Suprapubic skin (tissue), 4 donors: Measurements from ENCODE around the gene DDX31. TPM values are rescaled to one million over a fixed set of nuclear protein-coding genes. Genes with fewer than 3 reads are reported as not detected.

Experiments used
- DNase-seq, 2 donors: peaks; one replicate each; pipeline ENCODE4 v3.0.0-alpha.2; 2019; ENCODE audit warnings: low spot score in 2 of 2
- H3K27ac ChIP-seq: fragments of 200-600 bp; sonication (generic); one replicate; pipeline ENCODE4 v1.5.1; 2019
- H3K27me3 ChIP-seq: fragments of 200-600 bp; sonication (generic); one replicate; pipeline ENCODE4 v1.5.1; 2019
- H3K36me3 ChIP-seq: fragments of 200-600 bp; sonication (generic); one replicate; pipeline ENCODE4 v1.5.1; 2019
- H3K4me1 ChIP-seq: fragments of 200-600 bp; sonication (generic); one replicate; pipeline ENCODE4 v1.5.1; 2019
- H3K4me3 ChIP-seq: fragments of 200-600 bp; sonication (generic); one replicate; pipeline ENCODE4 v1.5.1; 2019; ENCODE audit warnings: mild to moderate bottlenecking
- H3K9me3 ChIP-seq: fragments of 200-600 bp; sonication (generic); one replicate; pipeline ENCODE4 v1.5.1; 2019
- CTCF ChIP-seq, 2 donors: fragments of 200-600 bp in 1 of 2; fragments of 450-650 bp in 1 of 2; sonication (generic) in 1 of 2; IDR thresholded peaks; one replicate each; pipeline ENCODE4 v1.5.1; 2016 to 2019; ENCODE audit warnings: antibody characterized with exemption in 2 of 2, mild to moderate bottlenecking in 1 of 2, moderate library complexity in 1 of 2
- EP300 ChIP-seq: sonication (generic); formaldehyde crosslinking; IDR thresholded peaks from one replicate; pipeline ENCODE4 v1.6.1; 2017; ENCODE audit warnings: antibody characterized with exemption
- POLR2A ChIP-seq, 2 donors: fragments of 450-650 bp; IDR thresholded peaks; one replicate each; pipeline ENCODE4 v1.6.1; 2017; ENCODE audit warnings: antibody characterized with exemption in 2 of 2, mild to moderate bottlenecking in 2 of 2, moderate library complexity in 2 of 2
- POLR2AphosphoS5 ChIP-seq, 3 donors: sonication (generic); formaldehyde crosslinking; IDR thresholded peaks; one replicate each; pipeline ENCODE4 v1.6.1; 2017; ENCODE audit warnings: antibody characterized with exemption in 3 of 3
- WGBS: methylation state at CpG from one replicate; pipeline ENCODE4 v1.1.5; 2018; 5-methylcytosine and 5-hydroxymethylcytosine counted together
- total RNA-seq, 4 donors: library from RNA; depleted of rRNA; stranded (reverse); fragments of >200 nt; gene quantifications; one replicate each; pipeline ENCODE4 v1.1.0, GENCODE V29; 2016

DDX31 gene
- total RNA-seq, 4 donors from 2014 or later: 18.6 to 35.8 (median 20.5) TPM

- Histone ChIP-seq H3K27me3 (peaks cover 100% of the 10 kb centered on the region), H3K9me3 (no peaks in the 10 kb centered on the region), H3K27ac (no peak overlapping the region), H3K36me3 (no peaks in the 10 kb centered on the region), H3K4me1 (peaks cover 32% of the 10 kb centered on the region), H3K4me3 (no peak overlapping the region)
- no peak for DNase-seq
- TF ChIP-seq EP300 (no peak), POLR2A (IDR thresholded peaks at IDR 0.05) (no peak), POLR2AphosphoS5 (IDR thresholded peaks at IDR 0.05) (no peak), CTCF (IDR thresholded peaks at IDR 0.05) (no peak)
- 6% methylated on average over 8 of the region's 8 CpGs for WGBS
Observed at GRCh38 chr9:132583584-132584304, 86.0 kb downstream of the DDX31 start.

GRCh38 chr9:132582786-132583583 is 86.8 kb downstream of the DDX31 start:
- no peak for DNase-seq
- H3K27ac ChIP-seq: no peak overlapping the region
- no peaks in the 10 kb centered on the region for H3K36me3 ChIP-seq
- 11% methylated on average over 20 of the region's 37 CpGs for WGBS
- no peak overlapping the region for H3K4me3 ChIP-seq
- peaks cover 100% of the 10 kb centered on the region for H3K27me3 ChIP-seq
- TF ChIP-seq POLR2AphosphoS5 (IDR thresholded peaks at IDR 0.05): no peak
- TF ChIP-seq CTCF (IDR thresholded peaks at IDR 0.05): no peak
- no peak for TF ChIP-seq POLR2A (IDR thresholded peaks at IDR 0.05)
- TF ChIP-seq EP300: no peak
- H3K4me1 ChIP-seq: peaks cover 32% of the 10 kb centered on the region
- H3K9me3 ChIP-seq: no peaks in the 10 kb centered on the region

GRCh38 chr9:132582276-132582785 is 87.5 kb downstream of the DDX31 start, which contains the start of gene BARHL1:
Gene BARHL1 (plus strand): TSS chr9:132582606. CDS start chr9:132582798, 192 bp downstream.
- Histone ChIP-seq H3K36me3 (no peaks in the 10 kb centered on the region), H3K27me3 (peaks cover 100% of the 10 kb centered on the region), H3K4me1 (peaks cover 31% of the 10 kb centered on the region), H3K9me3 (no peaks in the 10 kb centered on the region), H3K27ac (no peak within 1 kb of the TSS), H3K4me3 (peak within 1 kb of the TSS; percentile 37)
- TF ChIP-seq POLR2AphosphoS5 (IDR thresholded peaks at IDR 0.05): no peak
- TF ChIP-seq CTCF (IDR thresholded peaks at IDR 0.05): no peak
- TF ChIP-seq POLR2A (IDR thresholded peaks at IDR 0.05): no peak
- TF ChIP-seq EP300: no peak
- DNase-seq: no peak
- 5% methylated on average over 35 of the region's 36 CpGs for WGBS

- H3K36me3 ChIP-seq: no peaks in the 10 kb centered on the region
- H3K27me3 ChIP-seq: peaks cover 100% of the 10 kb centered on the region
- H3K9me3 ChIP-seq: no peaks in the 10 kb centered on the region
- H3K27ac ChIP-seq: no peak overlapping the region
- DNase-seq: no peak
- TF ChIP-seq CTCF (IDR thresholded peaks at IDR 0.05): no peak
- TF ChIP-seq EP300: no peak
- no peak for TF ChIP-seq POLR2AphosphoS5 (IDR thresholded peaks at IDR 0.05)
- TF ChIP-seq POLR2A (IDR thresholded peaks at IDR 0.05): no peak
- H3K4me3 ChIP-seq: no peak overlapping the region
- peaks cover 23% of the 10 kb centered on the region for H3K4me1 ChIP-seq
- WGBS: 9% methylated on average over 15 of the region's 15 CpGs
Observed at GRCh38 chr9:132579427-132579798, 90.4 kb downstream of the DDX31 start.

GRCh38 chr9:132578367-132578932 is 91.3 kb downstream of the DDX31 start:
- H3K36me3 ChIP-seq: no peaks in the 10 kb centered on the region
- H3K9me3 ChIP-seq: no peaks in the 10 kb centered on the region
- H3K4me3 ChIP-seq: no peak overlapping the region
- TF ChIP-seq CTCF (IDR thresholded peaks at IDR 0.05): no peak
- peaks cover 98% of the 10 kb centered on the region for H3K27me3 ChIP-seq
- peaks cover 23% of the 10 kb centered on the region for H3K4me1 ChIP-seq
- 32% methylated on average over 7 of the region's 7 CpGs for WGBS
- no peak overlapping the region for H3K27ac ChIP-seq
- no peak for DNase-seq
